DOHH2 (cell line): ENCODE data around the gene TACC2.

Source experiments
- H3F3A ChIP-seq: fragments of 200-600 bp; sonication (generic), shearing (Covaris generic); 2 replicates; pipeline ENCODE4 v1.6.0; 2016; ENCODE audit warnings: antibody characterized with exemption, mild to moderate bottlenecking; ENCODE audit not compliant: control insufficient read depth, insufficient read depth
- H3K27ac ChIP-seq: fragments of 200-600 bp; sonication (generic); 2 replicates; pipeline ENCODE4 v1.5.1; 2014; ENCODE audit warnings: low read depth, mild to moderate bottlenecking, low read length, moderate library complexity
- H3K27me3 ChIP-seq: fragments of 200-600 bp; sonication (generic); 2 replicates; pipeline ENCODE4 v1.6.1; 2014; ENCODE audit warnings: mild to moderate bottlenecking, low read length, mixed read lengths; ENCODE audit not compliant: control insufficient read depth
- H3K36me3 ChIP-seq: fragments of 200-600 bp; sonication (generic); 2 replicates; pipeline ENCODE4 v1.6.1; 2014; ENCODE audit warnings: mild to moderate bottlenecking, low read length, moderate library complexity, mixed read lengths; ENCODE audit not compliant: control insufficient read depth
- H3K4me1 ChIP-seq: fragments of 200-600 bp; sonication (generic); 2 replicates; pipeline ENCODE4 v1.6.1; 2014; ENCODE audit warnings: mild to moderate bottlenecking, low read length, mixed read lengths; ENCODE audit not compliant: control insufficient read depth
- H3K4me2 ChIP-seq: fragments of 200-600 bp; sonication (generic); 2 replicates; pipeline ENCODE4 v1.6.0; 2014; ENCODE audit warnings: mild to moderate bottlenecking, low read length, moderate library complexity
- H3K4me3 ChIP-seq: fragments of 200-600 bp; sonication (generic); 2 replicates; pipeline ENCODE4 v1.5.1; 2014; ENCODE audit warnings: mild to moderate bottlenecking, low read length, mixed read lengths
- H3K79me2 ChIP-seq: fragments of 200-600 bp; sonication (generic); 2 replicates; pipeline ENCODE4 v1.6.1; 2014; ENCODE audit warnings: mild to moderate bottlenecking, low read length, mixed read lengths; ENCODE audit not compliant: control insufficient read depth
- H3K9me2 ChIP-seq: fragments of 200-600 bp; sonication (generic); replicated peaks from 2 replicates; pipeline ENCODE4 v1.6.1; 2014; ENCODE audit warnings: mild to moderate bottlenecking, low read length, mixed read lengths; ENCODE audit not compliant: control insufficient read depth
- H3K9me3 ChIP-seq: fragments of 200-600 bp; sonication (generic); 2 replicates; pipeline ENCODE4 v1.6.1; 2014; ENCODE audit warnings: antibody characterized with exemption, low read length, mixed read lengths; ENCODE audit not compliant: control insufficient read depth, insufficient read depth
- H4K20me1 ChIP-seq: fragments of 200-600 bp; sonication (generic); 2 replicates; pipeline ENCODE4 v1.6.0; 2014; ENCODE audit warnings: low read depth, mild to moderate bottlenecking, antibody characterized with exemption, low read length, moderate library complexity; ENCODE audit not compliant: control insufficient read depth, insufficient read depth
- EZH2phosphoT487 ChIP-seq: fragments of 200-600 bp; sonication (generic); IDR thresholded peaks from 2 replicates; pipeline ENCODE4 v1.6.1; 2017; ENCODE audit warnings: borderline replicate concordance, mild to moderate bottlenecking, antibody characterized with exemption, low read length, moderate library complexity, mixed read lengths
- TF ChIP-seq, protein P1 (sequence below): fragments of 200-600 bp; sonication (generic); IDR thresholded peaks from one replicate; pipeline ENCODE4 v1.5.1; 2014; ENCODE audit warnings: antibody characterized with exemption, mild to moderate bottlenecking, low read depth, low read length; ENCODE audit not compliant: poor library complexity, severe bottlenecking

TACC2 gene

GRCh38 chr10:122184254-122184653 lies 195.3 kb downstream of the TACC2 start:
- Histone ChIP-seq H3K9me3 (no peaks in the 10 kb centered on the region), H3K4me2 (no peak overlapping the region), H3K36me3 (no peaks in the 10 kb centered on the region), H3K27ac (no peak overlapping the region), H3F3A (no peaks in the 10 kb centered on the region), H3K9me2 (no peaks in the 10 kb centered on the region), H3K27me3 (peaks cover 6% of the 10 kb centered on the region; the same call in 1 of the 2 replicates), H3K79me2 (no peaks in the 10 kb centered on the region), H3K4me1 (no peaks in the 10 kb centered on the region), H3K4me3 (no peak overlapping the region), H4K20me1 (no peaks in the 10 kb centered on the region)
- TF ChIP-seq EZH2phosphoT487, result no peak
- TF ChIP-seq, protein P1, sequence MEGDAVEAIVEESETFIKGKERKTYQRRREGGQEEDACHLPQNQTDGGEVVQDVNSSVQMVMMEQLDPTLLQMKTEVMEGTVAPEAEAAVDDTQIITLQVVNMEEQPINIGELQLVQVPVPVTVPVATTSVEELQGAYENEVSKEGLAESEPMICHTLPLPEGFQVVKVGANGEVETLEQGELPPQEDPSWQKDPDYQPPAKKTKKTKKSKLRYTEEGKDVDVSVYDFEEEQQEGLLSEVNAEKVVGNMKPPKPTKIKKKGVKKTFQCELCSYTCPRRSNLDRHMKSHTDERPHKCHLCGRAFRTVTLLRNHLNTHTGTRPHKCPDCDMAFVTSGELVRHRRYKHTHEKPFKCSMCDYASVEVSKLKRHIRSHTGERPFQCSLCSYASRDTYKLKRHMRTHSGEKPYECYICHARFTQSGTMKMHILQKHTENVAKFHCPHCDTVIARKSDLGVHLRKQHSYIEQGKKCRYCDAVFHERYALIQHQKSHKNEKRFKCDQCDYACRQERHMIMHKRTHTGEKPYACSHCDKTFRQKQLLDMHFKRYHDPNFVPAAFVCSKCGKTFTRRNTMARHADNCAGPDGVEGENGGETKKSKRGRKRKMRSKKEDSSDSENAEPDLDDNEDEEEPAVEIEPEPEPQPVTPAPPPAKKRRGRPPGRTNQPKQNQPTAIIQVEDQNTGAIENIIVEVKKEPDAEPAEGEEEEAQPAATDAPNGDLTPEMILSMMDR, result no peak

- Histone ChIP-seq H3K79me2 (no peaks in the 10 kb centered on the region), H3K27ac (no peak overlapping the region), H4K20me1 (no peaks in the 10 kb centered on the region), H3K36me3 (no peaks in the 10 kb centered on the region), H3K9me2 (no peaks in the 10 kb centered on the region), H3K4me3 (no peak overlapping the region), H3K27me3 (peaks cover 6% of the 10 kb centered on the region; the same call in 1 of the 2 replicates), H3K4me2 (no peak overlapping the region), H3F3A (no peaks in the 10 kb centered on the region), H3K4me1 (no peaks in the 10 kb centered on the region), H3K9me3 (no peaks in the 10 kb centered on the region)
- no peak for TF ChIP-seq EZH2phosphoT487
- TF ChIP-seq, protein P1, result no peak
Measured at GRCh38 chr10:122185643-122186042, 196.7 kb downstream of the TACC2 start.

- no peaks in the 10 kb centered on the region for H4K20me1 ChIP-seq
- H3K36me3 ChIP-seq, result no peaks in the 10 kb centered on the region
- no peaks in the 10 kb centered on the region for H3K9me3 ChIP-seq
- TF ChIP-seq EZH2phosphoT487, result no peak
- TF ChIP-seq, protein P1, result no peak
- H3K4me3 ChIP-seq, result no peak overlapping the region
- no peak overlapping the region for H3K4me2 ChIP-seq
- no peaks in the 10 kb centered on the region for H3F3A ChIP-seq
- no peaks in the 10 kb centered on the region for H3K79me2 ChIP-seq
- H3K9me2 ChIP-seq, result no peaks in the 10 kb centered on the region
- H3K27me3 ChIP-seq, result 0 out of 2 replicates have a peak, but pooled peaks cover 2% of the 10 kb centered on the region
- no peak overlapping the region for H3K27ac ChIP-seq
- H3K4me1 ChIP-seq, result no peaks in the 10 kb centered on the region
Measured at GRCh38 chr10:122186816-122187810, 198.2 kb downstream of the TACC2 start.
